NOMO-1 treated with DMSO at 0.1 percent for 48 hours (cell line): ENCODE data around the gene COL8A2.
A peak's percentile ranks its signal among the peaks of the same experiment; 100 is the strongest.

Source experiments
- DNase-seq: peaks from one replicate; lab custom pipeline; 2025; ENCODE audit not compliant: unreplicated experiment; lab: John Stamatoyannopoulos, UW

Gene COL8A2

DNA sequence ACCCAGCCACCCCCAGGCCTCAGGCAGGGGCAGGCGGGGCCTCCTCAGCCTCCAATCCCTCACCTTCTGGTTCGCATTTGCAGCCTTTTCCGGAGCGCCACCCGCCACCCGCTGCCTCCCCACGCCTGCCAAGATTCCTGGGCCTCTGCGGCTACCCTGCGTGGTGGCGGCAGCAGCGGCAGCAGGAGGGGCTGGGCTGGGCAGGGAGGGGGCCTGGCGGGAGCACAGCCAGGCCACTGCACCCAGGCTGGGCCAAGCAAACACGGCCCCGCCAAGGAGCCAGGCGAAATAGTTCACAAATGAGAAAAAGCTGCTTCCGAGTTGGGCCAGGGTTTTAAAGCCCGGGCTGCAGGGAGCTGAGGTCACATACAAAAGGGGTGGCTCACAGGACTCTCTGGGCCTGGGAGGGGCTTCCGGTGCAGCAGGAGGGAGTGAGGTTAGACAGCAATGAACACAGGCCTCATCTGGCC, 9.8 kb downstream of the COL8A2 start:
- no peak for DNase-seq

DNA sequence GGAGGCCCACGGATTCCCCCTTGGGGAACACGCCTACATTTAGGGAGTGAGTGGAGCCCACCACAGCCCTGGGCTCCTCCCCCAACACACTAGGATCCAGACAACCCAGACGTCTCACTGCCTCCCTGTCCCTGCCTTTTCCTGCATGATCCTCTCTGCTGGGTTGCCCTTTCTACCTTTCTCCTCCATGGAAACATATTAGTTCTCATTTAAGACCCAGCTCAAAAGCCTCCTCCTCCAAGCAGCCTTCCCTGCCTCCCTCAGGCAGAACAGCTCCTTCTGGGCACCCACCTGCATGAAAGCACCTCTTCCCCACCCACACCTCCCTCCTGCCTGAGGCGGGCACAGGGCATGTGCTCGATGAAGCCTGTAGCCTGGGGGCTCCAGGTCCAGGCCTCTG, 10.7 kb downstream of the COL8A2 start:
- no peak for DNase-seq

DNA sequence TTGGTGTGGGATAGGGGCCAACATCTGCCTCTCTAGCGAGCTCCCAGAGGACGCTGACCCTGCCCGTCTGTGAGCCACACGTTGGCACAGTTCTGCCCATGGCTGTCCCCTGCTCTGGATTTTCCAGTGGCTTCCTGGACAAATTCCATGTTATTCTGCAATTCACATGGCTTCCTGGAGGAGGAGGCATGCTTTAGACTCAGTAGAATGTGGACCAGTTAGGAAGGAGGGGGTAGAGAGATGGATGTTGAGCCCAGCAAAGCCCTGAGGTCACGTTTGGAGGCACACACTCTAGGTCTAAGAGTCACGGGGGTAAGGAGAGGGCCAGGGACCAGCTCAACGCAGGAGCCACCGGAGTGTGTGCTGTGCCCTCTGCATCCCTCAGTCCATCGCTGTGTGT, 12.2 kb downstream of the COL8A2 start:
- DNase-seq = no peak

DNA sequence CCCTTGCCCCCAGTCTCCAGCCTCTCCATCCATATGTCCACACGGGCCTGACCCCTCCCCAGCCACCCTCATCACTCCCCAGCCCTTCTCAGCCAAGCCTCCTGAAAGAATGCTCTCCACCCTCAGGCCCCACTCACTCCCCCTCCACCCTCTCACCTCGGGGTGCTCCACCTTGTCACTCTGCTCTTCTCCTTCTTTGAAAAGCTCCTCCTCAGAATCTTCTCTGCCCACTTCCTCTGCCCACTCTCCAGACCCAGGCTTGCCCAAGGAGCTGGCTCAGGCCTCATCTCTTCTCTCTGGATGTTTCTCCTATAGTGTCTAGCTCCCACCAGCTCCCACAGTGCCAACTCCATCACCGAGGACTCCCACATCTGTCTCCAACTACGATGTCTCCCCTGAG, 13.9 kb downstream of the COL8A2 start:
- DNase-seq = no peak

DNA sequence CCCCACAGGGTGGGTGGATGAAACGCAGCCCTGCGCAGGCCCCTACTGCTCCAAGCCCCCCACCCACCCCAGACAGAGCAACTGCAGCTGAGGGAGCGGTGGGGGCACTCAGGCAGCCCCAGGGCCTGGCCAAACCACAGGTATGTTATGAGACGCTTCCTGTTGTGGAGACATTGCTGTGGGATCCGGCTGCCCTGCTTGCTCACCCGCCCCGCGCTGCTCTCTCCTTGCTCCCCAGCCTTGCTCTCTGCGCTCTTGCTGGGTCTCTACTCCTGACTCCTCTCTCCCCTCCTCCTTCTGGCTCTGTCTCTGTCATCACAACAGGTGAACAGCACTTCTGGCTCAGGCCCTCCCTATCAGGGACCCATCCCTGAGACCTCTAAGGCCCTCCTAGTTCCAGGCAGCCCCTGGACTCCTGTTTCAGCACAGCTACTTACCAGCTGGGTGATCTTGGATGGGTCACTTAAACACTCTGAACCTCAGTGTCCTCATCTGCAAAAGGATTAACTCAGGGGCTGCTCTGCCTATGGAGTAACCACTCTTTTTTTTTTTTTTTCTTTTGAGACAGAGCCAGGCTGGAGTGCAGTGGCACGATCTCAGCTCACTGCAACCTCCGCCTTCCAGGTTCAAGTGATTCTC, 15.9 kb downstream of the COL8A2 start:
- no peak for DNase-seq

DNA sequence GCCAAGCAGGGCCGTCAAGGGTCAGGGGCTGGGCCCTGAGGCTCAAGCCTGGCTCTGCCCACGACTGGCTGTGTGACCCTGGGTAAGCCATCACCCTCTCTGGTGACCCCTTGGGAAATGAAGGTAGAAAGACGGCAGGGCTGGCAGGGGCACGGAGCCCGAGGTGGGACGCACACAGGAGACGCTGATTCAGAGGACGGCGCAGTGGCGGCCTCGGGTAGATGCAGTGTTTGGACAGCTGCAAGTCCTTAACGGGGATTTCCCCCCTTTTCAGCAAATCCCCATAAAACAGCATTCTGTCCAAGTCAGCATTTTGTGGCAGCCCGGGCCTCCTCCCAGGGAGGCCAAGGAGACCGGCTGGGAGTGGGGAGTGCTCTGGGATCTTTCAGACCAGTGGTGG, 16.7 kb downstream of the COL8A2 start:
- DNase-seq = no peak

DNA sequence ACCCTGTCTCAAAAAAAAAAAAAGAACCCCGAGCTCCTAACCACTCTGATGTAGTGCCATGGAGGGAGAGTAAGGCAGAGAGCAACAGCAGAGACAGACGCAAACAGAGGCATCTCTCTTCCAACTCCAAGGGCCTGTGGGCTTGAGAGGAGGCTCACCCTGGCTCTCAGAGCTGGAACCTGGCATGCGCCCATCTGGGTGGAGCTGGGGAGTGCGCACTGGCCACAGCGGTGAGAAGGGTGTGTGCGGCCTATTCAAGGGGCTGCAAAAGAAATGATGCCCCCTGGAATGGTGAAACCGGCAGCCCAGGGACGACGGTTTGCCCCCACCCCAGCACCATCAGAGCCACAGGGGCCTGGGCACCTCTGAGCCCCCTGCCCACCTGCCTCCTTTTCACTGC, 17.6 kb downstream of the COL8A2 start:
- DNase-seq = no peak

DNA sequence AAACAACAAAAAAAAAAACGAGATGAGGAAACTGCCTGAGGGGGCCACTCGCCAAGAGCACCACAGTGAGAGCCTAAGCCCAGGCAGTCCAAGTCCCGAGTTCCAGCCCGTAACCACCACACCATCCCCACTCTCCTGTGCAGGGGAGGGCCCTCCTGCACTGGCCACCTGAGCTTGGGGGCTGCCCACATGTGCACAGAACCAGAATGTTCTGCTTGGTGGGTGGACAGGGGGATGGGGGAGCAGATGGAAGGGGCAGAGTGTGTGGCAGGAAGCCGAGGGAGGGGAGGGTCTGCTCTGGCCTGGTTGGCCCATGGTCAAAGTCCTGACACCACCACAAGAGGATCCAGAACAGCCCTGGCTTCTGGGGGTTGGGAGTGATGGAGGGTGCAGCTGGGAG, 18.8 kb downstream of the COL8A2 start:
- no peak for DNase-seq

DNA sequence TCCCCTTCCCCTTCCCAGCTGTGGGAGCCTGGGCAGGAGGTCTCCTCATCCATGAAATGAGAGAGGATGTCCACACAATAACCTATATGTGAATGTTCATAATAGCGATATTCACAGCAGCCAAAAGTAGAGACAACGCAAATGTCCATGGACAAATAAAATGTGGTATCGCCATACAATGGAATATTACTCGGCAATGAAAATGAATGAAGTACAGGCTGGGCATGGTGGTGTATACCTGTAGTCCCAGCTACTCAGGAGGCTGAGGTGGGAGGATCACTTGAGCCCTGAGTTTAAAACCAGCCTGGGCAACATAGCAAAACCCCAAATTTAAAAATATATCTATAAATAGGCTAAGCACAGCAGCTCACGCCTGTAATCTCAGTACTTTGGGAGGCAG, 23.5 kb downstream of the COL8A2 start:
- DNase-seq = no peak

DNA sequence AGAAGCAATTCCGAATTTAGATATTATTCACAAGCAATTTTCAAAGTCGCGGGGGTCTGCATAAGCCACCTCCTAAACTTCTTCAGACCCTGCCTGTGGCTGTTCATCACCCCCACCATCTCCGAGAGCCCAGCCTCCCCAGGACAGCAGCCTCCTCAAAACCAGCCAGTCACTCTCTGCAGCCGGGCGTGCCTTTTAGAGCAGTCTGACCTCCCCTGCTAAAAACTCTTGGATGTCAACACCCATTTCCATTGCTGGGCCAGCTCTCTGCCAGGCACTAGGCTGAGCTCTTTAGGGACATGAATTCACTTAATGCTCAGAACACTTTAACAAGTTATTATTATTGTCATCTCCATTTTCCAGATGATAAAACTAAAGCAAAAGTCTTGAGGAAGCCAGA, 24.6 kb downstream of the COL8A2 start:
- DNase-seq = no peak

DNA sequence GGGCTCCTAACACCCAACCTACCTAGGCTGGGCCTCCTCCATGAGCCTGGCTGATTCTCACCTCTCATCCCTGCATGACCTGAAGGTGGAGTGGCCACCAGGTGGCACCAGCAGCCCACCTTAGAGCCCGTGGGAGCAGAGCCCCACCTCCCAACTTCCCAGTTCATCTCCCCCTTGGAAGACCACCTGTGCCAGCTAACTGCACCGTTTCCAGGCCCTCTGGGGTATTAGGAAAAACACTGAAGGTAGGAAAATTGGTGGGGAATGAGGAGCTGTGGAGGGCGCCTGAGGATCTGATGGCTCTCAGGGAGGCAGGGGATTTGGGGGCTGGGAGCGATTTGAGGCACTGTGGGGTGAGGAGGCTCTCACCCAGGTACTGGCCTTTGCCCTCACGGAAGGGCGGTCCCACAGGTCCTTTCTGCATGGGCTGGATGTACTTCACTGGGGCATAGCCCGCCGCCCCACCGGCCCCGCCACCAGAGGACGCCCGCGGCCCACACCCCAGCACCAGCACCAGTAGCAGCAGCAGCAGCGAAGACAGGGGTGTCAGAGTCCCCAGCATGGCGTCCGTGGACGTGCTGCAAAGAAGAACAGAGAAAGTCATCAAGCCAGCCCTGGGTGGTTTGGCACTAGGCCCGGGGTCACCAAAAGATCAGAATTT, 25.2 kb downstream of the COL8A2 start:
- DNase-seq = peak; percentile 28

DNA sequence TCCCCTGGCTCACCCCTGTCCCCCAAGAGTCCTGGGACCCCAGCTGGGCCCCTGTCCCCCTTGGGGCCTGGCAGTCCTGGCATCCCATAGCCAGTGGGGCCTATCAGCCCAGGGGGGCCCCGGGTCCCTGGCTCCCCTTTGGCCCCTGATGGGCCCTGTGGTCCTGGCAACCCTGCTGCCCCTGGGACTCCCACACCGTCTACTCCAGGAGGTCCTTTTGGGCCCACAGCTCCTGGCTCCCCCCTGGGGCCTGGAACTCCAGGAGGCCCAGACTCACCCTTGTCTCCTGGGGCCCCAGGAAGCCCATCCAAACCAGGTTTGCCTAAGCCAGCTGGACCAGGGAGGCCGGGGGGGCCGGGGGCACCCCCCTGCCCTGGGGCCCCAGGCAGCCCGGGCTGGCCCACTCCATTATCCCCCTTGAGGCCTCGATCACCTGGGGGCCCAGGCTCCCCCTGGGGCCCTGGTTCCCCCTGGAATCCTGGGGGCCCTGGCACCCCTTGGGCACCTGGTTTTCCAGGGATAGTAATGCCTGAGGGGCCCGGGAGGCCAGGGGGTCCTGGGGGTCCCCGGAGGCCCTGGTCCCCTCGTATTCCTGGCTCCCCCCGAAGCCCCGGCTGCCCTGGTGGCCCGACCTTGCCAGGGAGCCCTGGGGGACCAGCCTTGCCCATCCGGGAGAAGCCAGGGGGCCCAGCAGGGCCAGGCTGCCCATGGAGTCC, 26.2 kb downstream of the COL8A2 start:
- no peak for DNase-seq

DNA sequence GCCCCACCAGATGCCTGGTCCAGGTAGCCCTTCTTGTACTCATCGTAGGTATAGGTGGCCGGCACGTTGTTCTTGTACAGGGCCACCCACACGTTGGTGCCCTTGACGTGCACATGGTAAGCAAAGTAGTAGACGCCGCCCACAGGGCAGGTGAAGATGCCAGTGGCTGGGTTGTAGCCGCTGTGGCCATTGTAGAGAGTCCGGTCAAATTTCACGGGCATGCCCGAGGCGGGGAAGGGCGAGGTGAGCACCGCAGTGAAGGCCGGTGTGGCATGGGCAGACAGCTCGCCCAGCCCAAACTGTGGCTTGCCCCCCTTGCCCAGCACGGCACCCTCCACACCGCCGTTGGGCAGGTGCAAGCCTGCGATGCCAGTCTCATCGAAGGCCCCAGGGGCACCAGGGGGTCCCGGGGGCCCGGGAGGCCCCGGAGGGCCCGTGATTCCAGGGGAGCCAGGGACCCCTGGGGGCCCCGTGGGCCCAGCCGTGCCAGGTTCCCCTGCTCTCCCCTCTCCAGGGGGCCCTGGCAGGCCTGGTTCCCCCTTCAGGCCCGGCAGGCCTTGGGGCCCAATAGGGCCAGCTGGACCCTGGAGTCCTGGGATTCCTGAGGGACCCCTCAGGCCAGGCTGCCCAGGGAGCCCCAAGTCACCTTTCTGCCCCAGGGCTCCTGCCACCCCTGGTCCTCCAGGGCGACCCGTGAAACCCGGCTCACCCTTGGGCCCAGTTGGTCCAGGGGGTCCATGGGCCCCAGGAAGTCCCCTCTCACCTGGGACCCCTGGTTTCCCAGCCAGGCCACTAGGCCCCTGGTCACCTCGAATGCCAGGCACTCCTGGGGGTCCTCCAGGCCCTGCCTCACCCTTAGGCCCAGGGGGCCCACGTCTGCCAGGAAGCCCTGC, 27.1 kb downstream of the COL8A2 start:
- no peak for DNase-seq

DNA sequence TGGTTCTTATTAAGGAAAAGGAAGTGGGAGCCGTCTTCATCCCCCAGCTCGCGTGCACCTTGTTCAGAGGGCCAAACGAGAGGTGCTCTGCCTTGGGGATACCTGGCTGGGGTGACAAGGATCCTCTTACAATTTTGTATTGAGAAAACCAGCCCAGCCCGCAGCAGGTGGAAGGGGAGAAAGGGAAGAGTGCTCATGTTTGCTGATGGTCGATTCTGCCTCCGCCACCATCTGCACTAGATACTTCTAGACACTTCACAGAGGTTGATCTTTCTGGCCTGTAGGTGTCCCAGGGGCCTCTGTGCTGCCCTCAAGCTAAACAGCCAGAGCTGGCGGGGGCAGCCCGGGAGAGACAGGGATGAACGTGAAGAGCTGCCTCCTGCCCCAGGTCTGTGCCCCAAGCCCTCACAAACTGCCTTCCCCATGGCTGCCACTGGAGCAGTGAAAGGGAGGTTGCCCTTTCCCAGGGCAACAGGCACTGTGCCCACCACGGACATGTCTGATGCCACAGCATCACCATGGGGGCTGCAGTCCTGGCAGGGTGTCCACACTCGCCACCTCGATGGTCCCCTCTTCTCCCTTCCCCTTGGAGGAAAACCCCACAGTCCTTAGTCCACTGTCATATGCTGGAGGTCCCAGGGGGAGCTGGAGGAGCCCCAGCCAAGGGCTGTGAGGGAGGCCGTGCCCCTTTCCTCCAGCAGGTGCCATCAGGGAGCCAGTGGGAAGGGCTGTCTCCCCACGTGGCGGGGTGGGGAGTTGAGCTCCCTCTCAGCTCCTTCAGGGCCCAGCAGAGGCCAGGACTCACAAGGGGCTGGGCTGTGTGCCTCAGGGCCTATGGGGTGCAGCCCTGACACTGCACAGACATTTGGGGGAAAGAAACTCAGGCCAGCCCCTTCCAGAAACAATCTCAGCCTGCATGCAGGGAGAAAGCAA, 28.3 kb downstream of the COL8A2 start:
- no peak for DNase-seq

DNA sequence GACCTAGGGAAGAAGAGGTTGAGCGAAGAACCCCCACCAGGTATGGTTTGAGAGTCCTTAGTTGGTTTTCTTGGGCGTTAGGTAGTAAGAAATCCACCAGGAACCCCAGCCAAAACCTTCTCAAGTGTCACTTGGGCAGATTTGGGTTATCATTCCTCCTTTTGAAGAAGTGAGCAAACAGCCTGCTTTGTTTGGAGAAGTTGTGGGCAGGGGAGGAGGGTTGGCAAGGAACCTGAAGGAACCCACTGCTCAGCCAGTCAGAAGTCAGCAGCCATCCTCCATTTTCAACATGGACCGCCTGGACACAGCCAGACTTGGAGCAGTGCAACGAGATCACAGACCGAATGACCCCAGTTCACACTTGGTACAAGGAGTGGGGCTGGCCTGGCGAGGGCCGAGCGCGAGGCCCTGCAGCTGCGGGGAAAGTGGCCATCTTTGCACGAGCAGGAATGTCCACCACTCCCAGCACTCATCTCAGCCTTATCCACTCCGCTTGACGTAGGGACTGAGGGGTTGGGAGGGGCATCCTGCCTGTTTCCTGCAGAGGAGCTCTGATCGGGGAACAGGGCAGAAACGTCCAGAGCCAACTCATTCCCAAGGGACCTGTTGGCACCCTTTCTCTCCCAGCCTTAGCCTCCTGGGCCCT, 29.1 kb downstream of the COL8A2 start:
- peak; percentile 64 for DNase-seq

DNA sequence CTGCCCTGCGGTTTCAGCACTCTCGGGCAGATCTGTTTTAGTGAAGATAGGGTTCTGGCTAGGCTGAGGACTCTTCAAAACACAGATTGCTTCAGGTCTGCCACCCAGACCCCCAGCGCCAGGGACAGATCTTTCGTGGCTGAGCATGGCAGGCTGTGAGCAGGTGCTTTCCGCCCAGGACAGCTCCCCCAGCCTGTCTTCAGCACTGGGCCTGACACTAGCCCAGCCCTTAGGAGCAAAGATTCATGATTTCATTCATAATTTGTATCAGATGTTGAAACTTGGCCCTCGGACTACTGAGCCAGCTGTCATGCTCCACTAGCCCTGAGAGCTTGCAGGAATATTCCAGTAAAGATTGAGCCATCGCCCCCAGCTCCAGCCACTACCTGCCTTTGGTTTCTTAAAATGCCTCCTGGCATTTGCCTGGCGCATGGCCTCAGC, 30.4 kb downstream of the COL8A2 start:
- no peak for DNase-seq

DNA sequence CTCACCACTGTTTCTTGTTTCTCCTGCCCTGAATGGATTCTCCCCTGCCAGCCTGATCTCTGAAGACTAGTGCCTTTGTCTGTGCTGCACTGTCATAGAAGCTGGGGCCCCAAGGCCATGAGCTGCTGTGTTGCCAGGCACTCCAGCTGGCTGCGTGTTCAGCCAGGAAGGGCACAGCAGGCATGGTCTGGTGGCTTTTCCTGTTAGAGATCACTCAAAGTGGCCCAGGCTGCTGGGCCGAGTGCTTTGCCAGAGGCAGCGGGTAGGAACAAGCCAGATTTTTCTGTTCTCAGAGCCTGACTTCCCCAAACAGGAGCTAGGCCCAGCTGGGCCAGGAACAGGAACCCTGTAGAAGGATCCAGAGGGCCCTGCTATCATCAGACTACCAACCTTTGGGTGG, 31.1 kb downstream of the COL8A2 start:
- DNase-seq = no peak

DNA sequence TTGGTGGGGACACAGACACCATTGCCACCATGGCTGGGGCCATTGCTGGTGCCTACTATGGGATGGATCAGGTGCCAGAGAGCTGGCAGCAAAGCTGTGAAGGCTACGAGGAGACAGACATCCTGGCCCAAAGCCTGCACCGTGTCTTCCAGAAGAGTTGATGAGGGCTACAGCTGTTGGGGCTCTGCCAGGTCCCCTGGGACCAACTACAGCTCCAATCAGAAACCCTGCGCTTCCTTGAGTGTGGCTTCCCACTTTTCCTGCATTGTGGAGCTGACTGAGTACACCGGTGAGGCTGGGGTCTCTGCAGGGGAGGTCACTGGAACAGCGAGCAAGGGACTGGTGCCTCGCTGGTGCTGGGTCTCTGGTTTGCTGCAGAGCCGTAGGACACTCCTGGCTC, 31.8 kb downstream of the COL8A2 start:
- DNase-seq = no peak

DNA sequence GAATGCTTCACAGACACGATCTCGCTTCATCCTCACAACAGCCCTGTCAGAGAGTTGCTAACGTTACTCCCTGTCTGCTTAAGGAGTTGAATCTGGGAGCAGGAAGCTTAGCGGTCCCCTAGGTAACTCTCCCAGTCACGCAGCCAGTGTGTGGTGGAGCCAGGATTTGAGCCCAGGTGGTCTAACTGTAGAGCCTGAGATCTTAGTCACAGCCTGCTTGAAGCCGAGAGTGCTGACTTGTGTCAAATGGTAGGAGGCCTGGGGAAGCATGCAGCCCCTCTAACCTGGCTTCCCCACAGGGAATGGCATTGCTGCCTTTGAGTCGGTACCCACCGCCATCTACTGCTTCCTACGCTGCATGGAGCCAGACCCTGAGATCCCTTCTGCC, 32.2 kb downstream of the COL8A2 start:
- DNase-seq = no peak
